Measurements from ENCODE around the gene TMEM38A.
"Not testable (repeated sequence)": the region's sequence is repeated elsewhere in the genome, so short reads cannot be mapped to it uniquely, and the experiment has no call there.

Gene TMEM38A

GRCh38 chr19:16638666-16639065 is 22.3 kb upstream of the TMEM38A start:
- FAIRE-seq: no peak

- no peak for FAIRE-seq
Observed at GRCh38 chr19:16640951-16641350, 20.0 kb upstream of the TMEM38A start.

- FAIRE-seq: no peak
Observed at GRCh38 chr19:16641695-16642094, 19.2 kb upstream of the TMEM38A start.

- no peak for FAIRE-seq
Observed at GRCh38 chr19:16645140-16645539, 15.8 kb upstream of the TMEM38A start.

GRCh38 chr19:16649734-16650133 is 11.2 kb upstream of the TMEM38A start:
- FAIRE-seq: no peak

GRCh38 chr19:16650821-16651220 is 10.1 kb upstream of the TMEM38A start:
- no peak for FAIRE-seq

GRCh38 chr19:16651421-16652188 is 9.3 kb upstream of the TMEM38A start:
- FAIRE-seq: not testable (repeated sequence)

- FAIRE-seq: no peak
Observed at GRCh38 chr19:16652854-16653253, 8.1 kb upstream of the TMEM38A start.

- FAIRE-seq: no peak
Observed at GRCh38 chr19:16654140-16654539, 6.8 kb upstream of the TMEM38A start.

- FAIRE-seq: no peak
Observed at GRCh38 chr19:16654627-16655026, 6.3 kb upstream of the TMEM38A start.

- no peak for FAIRE-seq
Observed at GRCh38 chr19:16655727-16656126, 5.2 kb upstream of the TMEM38A start.

GRCh38 chr19:16657384-16657783 is 3.6 kb upstream of the TMEM38A start:
- no peak for FAIRE-seq

- FAIRE-seq: no peak
Observed at GRCh38 chr19:16659464-16659831, 1.5 kb upstream of the TMEM38A start.

- FAIRE-seq: peak; percentile 97
Observed at GRCh38 chr19:16659832-16660708, 869 bp upstream of the TMEM38A start, which contains the start of gene SMIM7. SMIM7 (minus strand) TSS chr19:16660144; CDS start chr19:16660110, 34 bp downstream.

- FAIRE-seq: no peak
Observed at GRCh38 chr19:16661480-16662034, 618 bp downstream of the TMEM38A start.

- FAIRE-seq: no peak
Observed at GRCh38 chr19:16668176-16668575, 7.2 kb downstream of the TMEM38A start.

GRCh38 chr19:16668702-16669101 is 7.8 kb downstream of the TMEM38A start:
- not testable (repeated sequence) for FAIRE-seq

GRCh38 chr19:16670291-16670690 is 9.4 kb downstream of the TMEM38A start:
- no peak for FAIRE-seq

GRCh38 chr19:16671652-16672274 is 10.8 kb downstream of the TMEM38A start:
- FAIRE-seq: no peak

- FAIRE-seq: no peak
Observed at GRCh38 chr19:16673231-16673630, 12.3 kb downstream of the TMEM38A start.

GRCh38 chr19:16673839-16674238 is 12.9 kb downstream of the TMEM38A start:
- FAIRE-seq: not testable (repeated sequence)

GRCh38 chr19:16676101-16676798 is 15.3 kb downstream of the TMEM38A start:
- no peak for FAIRE-seq

Measured in G401.6 (cell line).